GM06990 (cell line): Measurements from ENCODE around the gene KCNE1.

Experiments used
- DNase-seq: peaks from one replicate; pipeline ENCODE4 v3.0.0-alpha.2; 2011; ENCODE audit not compliant: insufficient read length; ENCODE audit errors: extremely low read depth
- H3K27me3 ChIP-seq: replicated peaks from 2 replicates; pipeline ENCODE4 v1.6.0; 2011; ENCODE audit warnings: low read length; ENCODE audit not compliant: control insufficient read depth, insufficient read depth
- H3K36me3 ChIP-seq: 2 replicates; pipeline ENCODE4 v1.5.1; 2011; ENCODE audit warnings: low read length; ENCODE audit not compliant: control insufficient read depth, insufficient read depth
- H3K4me3 ChIP-seq: replicated peaks from 2 replicates; pipeline ENCODE4 v1.5.1; 2011; ENCODE audit warnings: low read depth, mild to moderate bottlenecking, control low read depth, low read length
- TF ChIP-seq, protein P1 (sequence below): IDR thresholded peaks from 2 replicates; pipeline ENCODE4 v1.5.1; 2011; ENCODE audit warnings: low read length, control low read depth, mild to moderate bottlenecking, inconsistent platforms; ENCODE audit not compliant: insufficient read depth, poor library complexity, severe bottlenecking

KCNE1 gene

DNA sequence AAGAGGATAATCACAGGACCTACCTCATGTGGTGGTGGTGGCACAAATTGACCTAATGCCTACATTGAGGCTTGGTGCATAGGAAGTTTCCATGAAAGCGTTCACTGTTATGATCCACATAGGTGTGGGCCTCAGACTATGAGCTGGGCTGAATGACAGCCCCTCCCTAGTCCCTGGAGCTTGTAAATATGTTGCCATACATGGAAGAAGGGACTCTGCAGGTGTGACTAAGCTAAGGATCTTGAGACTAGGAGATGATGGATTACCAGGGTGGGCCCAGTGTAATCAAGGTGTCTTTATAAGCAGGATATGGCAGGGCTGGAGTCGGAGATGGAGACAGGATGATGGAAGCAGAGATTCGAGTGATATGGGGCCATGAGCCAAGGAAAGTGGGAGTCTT, 31.0 kb upstream of the KCNE1 start:
- no peak for DNase-seq
- Histone ChIP-seq H3K27me3 (no peaks in the 10 kb centered on the region), H3K4me3 (no peak overlapping the region), H3K36me3 (no peaks in the 10 kb centered on the region)
- TF ChIP-seq, protein P1, sequence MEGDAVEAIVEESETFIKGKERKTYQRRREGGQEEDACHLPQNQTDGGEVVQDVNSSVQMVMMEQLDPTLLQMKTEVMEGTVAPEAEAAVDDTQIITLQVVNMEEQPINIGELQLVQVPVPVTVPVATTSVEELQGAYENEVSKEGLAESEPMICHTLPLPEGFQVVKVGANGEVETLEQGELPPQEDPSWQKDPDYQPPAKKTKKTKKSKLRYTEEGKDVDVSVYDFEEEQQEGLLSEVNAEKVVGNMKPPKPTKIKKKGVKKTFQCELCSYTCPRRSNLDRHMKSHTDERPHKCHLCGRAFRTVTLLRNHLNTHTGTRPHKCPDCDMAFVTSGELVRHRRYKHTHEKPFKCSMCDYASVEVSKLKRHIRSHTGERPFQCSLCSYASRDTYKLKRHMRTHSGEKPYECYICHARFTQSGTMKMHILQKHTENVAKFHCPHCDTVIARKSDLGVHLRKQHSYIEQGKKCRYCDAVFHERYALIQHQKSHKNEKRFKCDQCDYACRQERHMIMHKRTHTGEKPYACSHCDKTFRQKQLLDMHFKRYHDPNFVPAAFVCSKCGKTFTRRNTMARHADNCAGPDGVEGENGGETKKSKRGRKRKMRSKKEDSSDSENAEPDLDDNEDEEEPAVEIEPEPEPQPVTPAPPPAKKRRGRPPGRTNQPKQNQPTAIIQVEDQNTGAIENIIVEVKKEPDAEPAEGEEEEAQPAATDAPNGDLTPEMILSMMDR = no peak

DNA sequence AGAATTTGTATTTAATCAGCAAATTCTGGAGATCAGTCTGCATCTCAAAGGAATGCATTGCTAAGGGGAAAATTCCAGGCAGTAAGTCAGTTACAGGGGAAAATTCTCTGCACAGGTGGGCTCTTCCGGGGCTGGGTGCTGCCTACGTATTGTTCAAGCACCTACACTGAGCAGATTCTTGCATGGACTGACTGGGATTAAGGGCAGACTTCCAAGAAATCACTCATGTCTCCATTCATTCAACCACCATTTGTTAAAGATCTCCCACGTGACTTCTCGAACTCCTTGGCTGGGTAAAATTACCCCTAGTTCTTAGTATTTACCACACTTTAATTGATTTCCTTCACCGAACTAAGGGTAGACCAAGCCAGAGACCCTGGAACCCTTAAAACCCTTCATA, 28.2 kb upstream of the KCNE1 start:
- no peak for DNase-seq

DNA sequence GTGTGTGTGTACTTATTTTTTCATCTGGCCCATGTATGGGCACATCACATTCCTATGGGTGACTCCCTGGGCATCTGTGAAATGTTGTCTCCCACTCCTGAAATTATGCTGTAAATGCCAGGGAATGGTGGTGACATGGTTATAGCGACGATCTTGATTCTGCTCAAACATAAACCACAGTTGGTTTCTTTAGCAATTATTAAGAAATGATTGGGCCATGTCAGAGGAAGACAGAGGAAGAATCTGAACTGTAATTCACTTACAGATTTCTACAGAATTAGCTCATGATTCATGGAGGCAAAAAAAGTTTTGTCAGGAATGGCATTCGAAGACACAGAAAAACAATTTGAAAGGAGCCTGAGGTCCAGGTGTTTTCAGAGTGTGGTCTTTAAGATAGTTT, 25.8 kb upstream of the KCNE1 start:
- TF ChIP-seq, protein P1 = no peak
- no peak for DNase-seq
- Histone ChIP-seq H3K36me3 (no peaks in the 10 kb centered on the region), H3K4me3 (no peak overlapping the region), H3K27me3 (no peaks in the 10 kb centered on the region)

More for the DNA sequence above, 28.2 kb upstream of the KCNE1 start:
- Histone ChIP-seq H3K4me3 (no peak overlapping the region), H3K36me3 (no peaks in the 10 kb centered on the region), H3K27me3 (no peaks in the 10 kb centered on the region)
- TF ChIP-seq, protein P1 = no peak

DNA sequence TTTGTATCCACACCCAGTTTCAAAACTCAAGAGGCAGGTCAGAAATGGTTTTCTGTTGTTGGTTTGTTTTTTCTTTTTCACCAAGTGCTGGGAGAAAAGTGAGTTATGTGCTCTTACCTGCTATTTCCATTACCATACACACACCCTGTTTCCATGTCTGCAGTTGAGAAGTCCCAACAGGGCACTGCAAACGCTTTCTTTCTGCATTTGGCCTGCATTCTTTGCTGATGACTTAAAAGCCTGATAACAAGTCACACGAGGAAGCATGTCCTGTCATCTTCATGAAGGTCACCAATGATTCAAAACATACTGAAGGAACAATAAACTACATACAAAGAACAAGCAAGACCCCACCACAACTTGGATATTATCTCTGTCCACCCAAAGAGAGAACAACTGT, 24.8 kb upstream of the KCNE1 start:
- TF ChIP-seq, protein P1 = no peak
- no peak for DNase-seq

DNA sequence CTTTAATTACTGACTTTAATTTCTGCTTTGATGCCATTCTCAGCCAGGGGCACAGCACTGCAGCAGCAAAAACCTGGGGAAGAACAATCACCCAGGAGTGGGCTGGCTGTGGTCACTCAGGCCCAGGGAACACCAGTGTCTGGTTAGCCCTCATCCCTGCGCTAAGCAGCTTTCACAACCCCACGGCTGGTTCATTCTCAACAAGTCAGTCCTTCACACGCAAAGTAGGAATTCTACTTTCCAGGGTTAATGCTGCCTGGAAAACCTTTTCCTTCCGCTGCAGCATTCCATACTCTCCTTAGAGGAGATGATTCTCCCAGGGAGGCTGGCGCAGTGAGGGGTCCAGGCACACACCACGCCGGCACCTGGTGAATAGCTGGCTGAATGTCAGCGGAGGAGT, 24.3 kb upstream of the KCNE1 start:
- H3K27me3 ChIP-seq = no peaks in the 10 kb centered on the region
- TF ChIP-seq, protein P1 = no peak
- DNase-seq = no peak
- H3K4me3 ChIP-seq = no peak overlapping the region
- no peaks in the 10 kb centered on the region for H3K36me3 ChIP-seq

More for the DNA sequence above, 24.8 kb upstream of the KCNE1 start:
- Histone ChIP-seq H3K27me3 (no peaks in the 10 kb centered on the region), H3K4me3 (no peak overlapping the region), H3K36me3 (no peaks in the 10 kb centered on the region)

DNA sequence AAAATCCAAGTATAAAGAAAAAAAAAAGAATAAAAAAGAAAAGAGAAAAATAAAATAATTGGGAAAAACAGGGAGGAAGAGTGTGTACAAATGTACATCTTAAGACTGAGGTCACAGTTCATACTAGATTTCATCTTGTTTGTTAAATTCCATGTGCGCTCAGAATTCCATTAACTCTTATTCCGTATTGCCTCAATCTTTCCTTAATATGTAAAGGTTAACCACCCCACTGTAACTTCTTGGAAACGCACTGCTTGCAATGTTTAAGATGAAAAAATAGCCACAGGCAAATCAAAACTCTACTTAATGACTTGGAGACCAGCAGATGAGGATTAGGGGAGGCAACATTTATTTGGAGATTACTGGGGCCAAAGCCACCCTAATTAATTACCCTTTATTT, 23.9 kb upstream of the KCNE1 start:
- Histone ChIP-seq H3K27me3 (no peaks in the 10 kb centered on the region), H3K36me3 (no peaks in the 10 kb centered on the region), H3K4me3 (no peak overlapping the region)
- TF ChIP-seq, protein P1 = no peak
- DNase-seq = no peak
